ENCODE measurements around the gene COL6A5.

DNA sequence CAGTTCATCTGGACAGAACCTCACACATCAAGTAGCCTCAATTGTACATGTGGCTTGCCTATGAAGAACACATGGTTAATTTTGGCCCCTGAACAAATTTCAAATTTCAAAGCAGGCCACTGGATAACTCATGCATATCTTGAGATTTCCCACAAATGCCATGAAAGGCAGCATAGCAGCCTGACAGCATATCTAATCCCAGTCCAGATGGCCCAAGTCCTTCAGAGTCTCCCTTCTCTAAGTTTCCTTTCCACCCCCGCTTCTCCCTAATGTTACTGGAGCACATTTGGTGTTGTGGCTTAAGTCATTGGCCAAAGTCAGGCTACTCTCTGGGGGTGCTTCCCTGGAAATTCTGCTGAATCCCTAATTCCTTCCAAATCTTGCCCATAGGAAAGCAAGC is 117.7 kb downstream of the COL6A5 start:
- TF ChIP-seq POLR2A (IDR thresholded peaks at IDR 0.05): no peak
- TF ChIP-seq, protein P1, sequence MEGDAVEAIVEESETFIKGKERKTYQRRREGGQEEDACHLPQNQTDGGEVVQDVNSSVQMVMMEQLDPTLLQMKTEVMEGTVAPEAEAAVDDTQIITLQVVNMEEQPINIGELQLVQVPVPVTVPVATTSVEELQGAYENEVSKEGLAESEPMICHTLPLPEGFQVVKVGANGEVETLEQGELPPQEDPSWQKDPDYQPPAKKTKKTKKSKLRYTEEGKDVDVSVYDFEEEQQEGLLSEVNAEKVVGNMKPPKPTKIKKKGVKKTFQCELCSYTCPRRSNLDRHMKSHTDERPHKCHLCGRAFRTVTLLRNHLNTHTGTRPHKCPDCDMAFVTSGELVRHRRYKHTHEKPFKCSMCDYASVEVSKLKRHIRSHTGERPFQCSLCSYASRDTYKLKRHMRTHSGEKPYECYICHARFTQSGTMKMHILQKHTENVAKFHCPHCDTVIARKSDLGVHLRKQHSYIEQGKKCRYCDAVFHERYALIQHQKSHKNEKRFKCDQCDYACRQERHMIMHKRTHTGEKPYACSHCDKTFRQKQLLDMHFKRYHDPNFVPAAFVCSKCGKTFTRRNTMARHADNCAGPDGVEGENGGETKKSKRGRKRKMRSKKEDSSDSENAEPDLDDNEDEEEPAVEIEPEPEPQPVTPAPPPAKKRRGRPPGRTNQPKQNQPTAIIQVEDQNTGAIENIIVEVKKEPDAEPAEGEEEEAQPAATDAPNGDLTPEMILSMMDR (IDR thresholded peaks at IDR 0.05): no peak

Data from lower leg skin (tissue), 3 donors.